Tibial nerve (tissue), 4 donors: ENCODE results near the gene HECW1.

Experiments
- CTCF ChIP-seq, 5 experiments: fragments of 200-600 bp in 3 of 5; fragments of 450-650 bp in 2 of 5; sonication (generic) in 3 of 5; IDR thresholded peaks; one replicate each; pipeline ENCODE4 v1.5.1; 2016 to 2019; ENCODE audit warnings: antibody characterized with exemption in 5 of 5, mild to moderate bottlenecking in 3 of 5, moderate library complexity in 2 of 5
- EP300 ChIP-seq, 2 donors: sonication (generic); formaldehyde crosslinking; IDR thresholded peaks; one replicate each; pipeline ENCODE4 v1.6.1; 2017; ENCODE audit warnings: antibody characterized with exemption in 2 of 2, mild to moderate bottlenecking in 1 of 2
- POLR2A ChIP-seq, 2 donors: fragments of 450-650 bp; IDR thresholded peaks; one replicate each; pipeline ENCODE4 v1.6.1; 2017; ENCODE audit warnings: antibody characterized with exemption in 2 of 2, mild to moderate bottlenecking in 2 of 2, moderate library complexity in 2 of 2

GRCh38 chr7:43577485-43577951 is 465.1 kb downstream of the HECW1 start:
- TF ChIP-seq CTCF (IDR thresholded peaks at IDR 0.05), result no peak
- no peak for TF ChIP-seq EP300 (IDR thresholded peaks at IDR 0.05)
- TF ChIP-seq POLR2A (IDR thresholded peaks at IDR 0.05), result no peak
